Ovary (tissue), 3 donors: Measurements from ENCODE around the gene TMEM14C.

Source experiments
- EP300 ChIP-seq: sonication (generic); formaldehyde crosslinking; IDR thresholded peaks from one replicate; pipeline ENCODE4 v1.6.1; 2017; ENCODE audit warnings: antibody characterized with exemption
- POLR2A ChIP-seq: fragments of 450-650 bp; IDR thresholded peaks from one replicate; pipeline ENCODE4 v1.6.1; 2017; ENCODE audit warnings: antibody characterized with exemption, mild to moderate bottlenecking, moderate library complexity
- TF ChIP-seq, protein P1 (sequence below), 3 donors: fragments of 450-650 bp in 2 of 3; fragments of 200-600 bp in 1 of 3; IDR thresholded peaks; one replicate each; pipeline versions ENCODE4 v1.5.1 to v1.8.0; 2016 to 2022; ENCODE audit warnings: antibody characterized with exemption in 3 of 3, mild to moderate bottlenecking in 1 of 3
- donor health status: DM: no; HTN: no; CAD: no.

GRCh38 chr6:10740061-10740460 lies 17.2 kb downstream of the TMEM14C start:
- TF ChIP-seq, protein P1, sequence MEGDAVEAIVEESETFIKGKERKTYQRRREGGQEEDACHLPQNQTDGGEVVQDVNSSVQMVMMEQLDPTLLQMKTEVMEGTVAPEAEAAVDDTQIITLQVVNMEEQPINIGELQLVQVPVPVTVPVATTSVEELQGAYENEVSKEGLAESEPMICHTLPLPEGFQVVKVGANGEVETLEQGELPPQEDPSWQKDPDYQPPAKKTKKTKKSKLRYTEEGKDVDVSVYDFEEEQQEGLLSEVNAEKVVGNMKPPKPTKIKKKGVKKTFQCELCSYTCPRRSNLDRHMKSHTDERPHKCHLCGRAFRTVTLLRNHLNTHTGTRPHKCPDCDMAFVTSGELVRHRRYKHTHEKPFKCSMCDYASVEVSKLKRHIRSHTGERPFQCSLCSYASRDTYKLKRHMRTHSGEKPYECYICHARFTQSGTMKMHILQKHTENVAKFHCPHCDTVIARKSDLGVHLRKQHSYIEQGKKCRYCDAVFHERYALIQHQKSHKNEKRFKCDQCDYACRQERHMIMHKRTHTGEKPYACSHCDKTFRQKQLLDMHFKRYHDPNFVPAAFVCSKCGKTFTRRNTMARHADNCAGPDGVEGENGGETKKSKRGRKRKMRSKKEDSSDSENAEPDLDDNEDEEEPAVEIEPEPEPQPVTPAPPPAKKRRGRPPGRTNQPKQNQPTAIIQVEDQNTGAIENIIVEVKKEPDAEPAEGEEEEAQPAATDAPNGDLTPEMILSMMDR (IDR thresholded peaks at IDR 0.05), result no peak
- TF ChIP-seq POLR2A, result no peak
- no peak for TF ChIP-seq EP300
